ENCODE results near the gene LAMTOR5. TPM values are rescaled to one million over a fixed set of nuclear protein-coding genes. Genes with fewer than 3 reads are reported as not detected.

Gene LAMTOR5
- polyA plus RNA-seq, 1 donor from 2014 or later: 102 TPM

DNA sequence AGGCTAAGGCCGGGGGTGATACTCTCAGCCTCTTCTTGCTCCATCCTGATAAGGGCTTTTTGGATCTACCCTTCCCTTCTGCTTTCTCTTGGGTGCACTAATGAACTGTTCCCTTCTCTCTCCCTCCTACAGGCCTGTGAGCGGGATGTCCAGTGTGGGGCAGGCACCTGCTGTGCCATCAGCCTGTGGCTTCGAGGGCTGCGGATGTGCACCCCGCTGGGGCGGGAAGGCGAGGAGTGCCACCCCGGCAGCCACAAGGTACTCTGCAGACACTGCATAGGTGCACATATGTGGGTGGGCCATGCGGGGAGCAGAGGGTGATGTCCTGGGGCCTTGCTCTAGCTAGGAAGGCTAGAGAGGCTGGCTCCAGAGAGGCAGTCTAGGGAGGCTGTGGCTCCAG, 46.3 kb upstream of the LAMTOR5 start:
- Histone ChIP-seq H3K9ac (ENCODE audit: low read length) (no peak overlapping the region), H3K9me3 (ENCODE audit: low read length) (no peaks in the 10 kb centered on the region), H3K27me3 (ENCODE audit: insufficient read depth, low read depth, low read length) (no peaks in the 10 kb centered on the region), H3K4me3 (ENCODE audit: low read length) (no peak overlapping the region), H3K36me3 (ENCODE audit: insufficient read depth, low read length) (no peaks in the 10 kb centered on the region), H3F3A (ENCODE audit: insufficient read depth, low read length, poor library complexity, severe bottlenecking) (no peaks in the 10 kb centered on the region), H3K27ac (ENCODE audit: low read length) (no peak overlapping the region), H4K20me1 (ENCODE audit: insufficient read depth) (no peaks in the 10 kb centered on the region), H2AFZ (ENCODE audit: low read depth, low read length) (no peak overlapping the region), H3K4me2 (ENCODE audit: low read length) (no peak overlapping the region), H3K79me2 (replicated peaks; ENCODE audit: insufficient read depth, low read length) (no peaks in the 10 kb centered on the region), H3K9me2 (ENCODE audit: insufficient read depth, low read length) (no peaks in the 10 kb centered on the region)
- TF ChIP-seq POLR2AphosphoS5 (IDR thresholded peaks at IDR 0.05): no peak
- no peak for TF ChIP-seq SMC3 (conservative IDR thresholded peaks at IDR 0.05; ENCODE audit: poor library complexity)
- TF ChIP-seq MXI1 (conservative IDR thresholded peaks at IDR 0.05; ENCODE audit: poor library complexity, severe bottlenecking): no peak
- TF ChIP-seq RAD21 (conservative IDR thresholded peaks at IDR 0.05): no peak
- TF ChIP-seq, protein P1, sequence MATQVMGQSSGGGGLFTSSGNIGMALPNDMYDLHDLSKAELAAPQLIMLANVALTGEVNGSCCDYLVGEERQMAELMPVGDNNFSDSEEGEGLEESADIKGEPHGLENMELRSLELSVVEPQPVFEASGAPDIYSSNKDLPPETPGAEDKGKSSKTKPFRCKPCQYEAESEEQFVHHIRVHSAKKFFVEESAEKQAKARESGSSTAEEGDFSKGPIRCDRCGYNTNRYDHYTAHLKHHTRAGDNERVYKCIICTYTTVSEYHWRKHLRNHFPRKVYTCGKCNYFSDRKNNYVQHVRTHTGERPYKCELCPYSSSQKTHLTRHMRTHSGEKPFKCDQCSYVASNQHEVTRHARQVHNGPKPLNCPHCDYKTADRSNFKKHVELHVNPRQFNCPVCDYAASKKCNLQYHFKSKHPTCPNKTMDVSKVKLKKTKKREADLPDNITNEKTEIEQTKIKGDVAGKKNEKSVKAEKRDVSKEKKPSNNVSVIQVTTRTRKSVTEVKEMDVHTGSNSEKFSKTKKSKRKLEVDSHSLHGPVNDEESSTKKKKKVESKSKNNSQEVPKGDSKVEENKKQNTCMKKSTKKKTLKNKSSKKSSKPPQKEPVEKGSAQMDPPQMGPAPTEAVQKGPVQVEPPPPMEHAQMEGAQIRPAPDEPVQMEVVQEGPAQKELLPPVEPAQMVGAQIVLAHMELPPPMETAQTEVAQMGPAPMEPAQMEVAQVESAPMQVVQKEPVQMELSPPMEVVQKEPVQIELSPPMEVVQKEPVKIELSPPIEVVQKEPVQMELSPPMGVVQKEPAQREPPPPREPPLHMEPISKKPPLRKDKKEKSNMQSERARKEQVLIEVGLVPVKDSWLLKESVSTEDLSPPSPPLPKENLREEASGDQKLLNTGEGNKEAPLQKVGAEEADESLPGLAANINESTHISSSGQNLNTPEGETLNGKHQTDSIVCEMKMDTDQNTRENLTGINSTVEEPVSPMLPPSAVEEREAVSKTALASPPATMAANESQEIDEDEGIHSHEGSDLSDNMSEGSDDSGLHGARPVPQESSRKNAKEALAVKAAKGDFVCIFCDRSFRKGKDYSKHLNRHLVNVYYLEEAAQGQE (IDR thresholded peaks at IDR 0.05; ENCODE audit: borderline replicate concordance): no peak
- TF ChIP-seq EP300 (conservative IDR thresholded peaks at IDR 0.05; ENCODE audit: poor library complexity, severe bottlenecking): no peak
- TF ChIP-seq TAF1 (IDR thresholded peaks at IDR 0.05; ENCODE audit: low read depth): no peak
- TF ChIP-seq, protein P2, sequence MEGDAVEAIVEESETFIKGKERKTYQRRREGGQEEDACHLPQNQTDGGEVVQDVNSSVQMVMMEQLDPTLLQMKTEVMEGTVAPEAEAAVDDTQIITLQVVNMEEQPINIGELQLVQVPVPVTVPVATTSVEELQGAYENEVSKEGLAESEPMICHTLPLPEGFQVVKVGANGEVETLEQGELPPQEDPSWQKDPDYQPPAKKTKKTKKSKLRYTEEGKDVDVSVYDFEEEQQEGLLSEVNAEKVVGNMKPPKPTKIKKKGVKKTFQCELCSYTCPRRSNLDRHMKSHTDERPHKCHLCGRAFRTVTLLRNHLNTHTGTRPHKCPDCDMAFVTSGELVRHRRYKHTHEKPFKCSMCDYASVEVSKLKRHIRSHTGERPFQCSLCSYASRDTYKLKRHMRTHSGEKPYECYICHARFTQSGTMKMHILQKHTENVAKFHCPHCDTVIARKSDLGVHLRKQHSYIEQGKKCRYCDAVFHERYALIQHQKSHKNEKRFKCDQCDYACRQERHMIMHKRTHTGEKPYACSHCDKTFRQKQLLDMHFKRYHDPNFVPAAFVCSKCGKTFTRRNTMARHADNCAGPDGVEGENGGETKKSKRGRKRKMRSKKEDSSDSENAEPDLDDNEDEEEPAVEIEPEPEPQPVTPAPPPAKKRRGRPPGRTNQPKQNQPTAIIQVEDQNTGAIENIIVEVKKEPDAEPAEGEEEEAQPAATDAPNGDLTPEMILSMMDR (IDR thresholded peaks at IDR 0.05; ENCODE audit: poor library complexity, severe bottlenecking): no peak
- no peak for TF ChIP-seq EZH2 (IDR thresholded peaks at IDR 0.05; ENCODE audit: borderline replicate concordance, insufficient read depth, low read length, poor library complexity, severe bottlenecking)

DNA sequence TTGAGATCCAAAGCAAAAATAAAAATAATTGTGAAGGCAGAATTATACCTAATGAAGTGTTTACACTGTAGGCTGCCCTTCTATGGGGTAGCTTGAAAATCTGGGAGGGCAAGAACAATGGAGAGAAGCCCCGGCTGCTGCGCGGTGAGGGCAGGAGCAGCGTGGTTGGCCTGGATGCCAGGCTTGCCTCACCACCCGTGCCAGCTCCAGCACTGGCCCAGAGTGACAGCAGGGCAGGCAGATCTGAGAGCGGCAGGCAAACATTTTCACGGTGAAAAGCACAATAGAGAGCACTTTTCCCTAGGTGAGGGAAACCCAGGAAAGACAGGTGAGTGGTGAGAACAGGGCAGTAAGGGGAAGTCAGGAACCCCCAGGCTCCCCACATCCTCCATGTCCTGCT, 44.8 kb upstream of the LAMTOR5 start:
- Histone ChIP-seq H3K9me3 (ENCODE audit: low read length) (no peaks in the 10 kb centered on the region), H2AFZ (ENCODE audit: low read depth, low read length) (no peak overlapping the region), H3K27ac (ENCODE audit: low read length) (no peak overlapping the region)

More for the DNA sequence above, 44.8 kb upstream of the LAMTOR5 start:
- Histone ChIP-seq H3F3A (ENCODE audit: insufficient read depth, low read length, poor library complexity, severe bottlenecking) (no peaks in the 10 kb centered on the region), H3K9ac (ENCODE audit: low read length) (no peak overlapping the region), H3K4me3 (ENCODE audit: low read length) (no peak overlapping the region), H3K9me2 (ENCODE audit: insufficient read depth, low read length) (no peaks in the 10 kb centered on the region), H3K27me3 (ENCODE audit: insufficient read depth, low read depth, low read length) (no peaks in the 10 kb centered on the region), H3K4me2 (ENCODE audit: low read length) (no peak overlapping the region), H3K79me2 (replicated peaks; ENCODE audit: insufficient read depth, low read length) (no peaks in the 10 kb centered on the region), H4K20me1 (ENCODE audit: insufficient read depth) (no peaks in the 10 kb centered on the region), H3K36me3 (ENCODE audit: insufficient read depth, low read length) (no peaks in the 10 kb centered on the region)
- TF ChIP-seq, protein P1 (IDR thresholded peaks at IDR 0.05; ENCODE audit: borderline replicate concordance): no peak
- TF ChIP-seq, protein P2 (IDR thresholded peaks at IDR 0.05; ENCODE audit: poor library complexity, severe bottlenecking): no peak
- TF ChIP-seq EZH2 (IDR thresholded peaks at IDR 0.05; ENCODE audit: borderline replicate concordance, insufficient read depth, low read length, poor library complexity, severe bottlenecking) (no peak), POLR2AphosphoS5 (IDR thresholded peaks at IDR 0.05) (no peak), TAF1 (IDR thresholded peaks at IDR 0.05; ENCODE audit: low read depth) (no peak)
